HG03565 (cell line): ENCODE results near the gene POLR3F.
"Not testable (repeated sequence)": the region's sequence is repeated elsewhere in the genome, so short reads cannot be mapped to it uniquely, and the experiment has no call there.

Experiments
- ATAC-seq: cut with Tn5 transposase; IDR thresholded peaks from one replicate; pipeline ENCODE4 v1.9.1; 2021; ENCODE audit warnings: mild to moderate bottlenecking, moderate library complexity; ENCODE audit not compliant: unreplicated experiment

The POLR3F gene

DNA sequence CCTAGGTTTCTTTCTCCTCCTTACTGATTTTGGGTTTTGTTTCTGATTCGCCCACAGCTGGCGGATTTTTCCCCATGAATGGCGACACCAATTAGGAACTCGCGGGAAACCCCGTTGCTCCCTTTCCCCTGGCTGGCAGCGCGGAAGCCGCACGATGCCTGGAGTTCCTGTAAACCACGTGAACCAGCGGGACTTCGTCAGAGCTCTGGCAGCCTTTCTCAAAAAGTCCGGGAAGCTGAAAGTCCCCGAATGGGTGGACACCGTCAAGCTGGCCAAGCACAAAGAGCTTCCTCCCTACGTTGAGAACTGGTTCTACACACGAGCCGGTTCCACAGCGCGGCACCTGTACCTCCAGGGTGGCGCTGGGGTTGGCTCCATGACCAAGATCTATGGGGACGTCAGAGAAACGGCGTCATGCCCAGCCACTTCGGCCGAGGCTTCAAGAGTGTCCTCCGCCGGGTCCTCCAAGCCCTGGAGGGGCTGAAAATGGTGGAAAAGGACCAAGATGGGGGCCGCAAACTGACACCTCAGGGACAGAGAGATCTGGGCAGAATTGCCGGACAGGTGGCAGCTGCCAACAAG is 37.4 kb downstream of the POLR3F start:
- ATAC-seq, result no peak

DNA sequence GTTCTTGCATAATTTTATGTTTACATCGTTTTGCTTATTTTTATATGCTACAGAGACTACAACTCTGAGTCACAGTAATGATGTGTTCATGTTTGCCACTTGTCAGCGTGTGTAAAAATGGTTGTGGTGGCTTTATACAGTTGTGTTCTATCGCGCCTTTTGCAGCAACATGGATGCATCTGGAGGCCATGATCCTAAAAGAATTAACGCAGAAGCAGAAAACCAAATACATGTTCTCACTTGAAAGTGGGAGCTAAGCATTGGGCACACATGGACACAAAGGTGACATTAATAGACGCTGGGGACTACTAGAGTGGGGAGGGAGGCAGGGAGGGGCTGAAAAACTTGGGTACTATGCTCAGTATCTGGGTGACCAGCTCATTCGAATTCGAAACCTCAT is 39.6 kb downstream of the POLR3F start:
- ATAC-seq, result no peak

DNA sequence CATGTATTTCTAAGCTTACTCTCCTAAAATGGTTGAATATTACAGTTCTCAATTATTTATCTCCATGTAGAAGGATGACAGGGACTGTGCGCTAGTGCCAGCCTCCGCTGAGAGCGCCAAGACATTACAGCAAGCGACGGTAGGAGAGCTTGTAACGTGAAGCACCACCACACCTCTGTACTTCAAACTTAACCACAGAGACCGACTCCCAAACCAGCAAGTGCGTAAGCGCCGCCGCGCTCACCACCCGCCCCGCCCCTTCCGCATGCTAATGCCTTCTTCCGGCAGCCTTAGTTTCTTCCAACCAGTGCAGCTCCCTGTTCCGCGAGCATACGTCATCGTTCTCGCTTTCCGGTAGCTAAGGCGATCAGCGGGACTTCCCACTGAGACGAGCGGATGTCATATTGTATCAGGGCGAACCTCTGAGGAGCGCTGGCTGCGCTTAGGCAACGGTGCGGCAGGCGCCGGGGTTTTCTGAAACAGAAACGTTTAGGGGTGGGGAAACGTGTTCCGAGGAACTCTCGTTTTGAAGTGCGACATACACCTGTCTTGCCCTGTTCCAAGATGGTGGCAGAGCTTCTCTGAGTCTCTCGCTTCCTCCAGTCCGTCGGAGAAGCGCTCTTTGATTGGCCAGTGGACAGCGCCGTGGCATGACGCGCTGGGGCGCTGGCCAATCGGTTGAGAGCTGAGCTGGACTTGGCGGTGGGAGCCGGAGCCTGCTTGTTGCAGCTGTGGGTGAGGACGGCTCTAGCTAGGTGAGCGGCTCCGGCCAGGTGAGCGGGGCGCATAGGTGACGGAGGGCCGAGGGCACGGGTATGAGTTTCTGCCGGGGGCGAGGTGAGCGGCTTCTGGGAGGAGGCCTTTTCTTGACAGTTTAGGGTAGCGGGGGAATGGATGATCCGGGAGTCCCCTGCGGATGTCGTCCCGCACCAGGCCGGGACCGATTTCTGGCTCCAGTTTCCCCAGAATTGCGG is 40.3 kb downstream of the POLR3F start, which contains the start of gene SEC23B:
Gene SEC23B (plus strand): TSS at position 723 of the 974 bp plus-strand sequence. CDS start 2,896 bp downstream, outside the sequence.
- peak; percentile 94 for ATAC-seq

DNA sequence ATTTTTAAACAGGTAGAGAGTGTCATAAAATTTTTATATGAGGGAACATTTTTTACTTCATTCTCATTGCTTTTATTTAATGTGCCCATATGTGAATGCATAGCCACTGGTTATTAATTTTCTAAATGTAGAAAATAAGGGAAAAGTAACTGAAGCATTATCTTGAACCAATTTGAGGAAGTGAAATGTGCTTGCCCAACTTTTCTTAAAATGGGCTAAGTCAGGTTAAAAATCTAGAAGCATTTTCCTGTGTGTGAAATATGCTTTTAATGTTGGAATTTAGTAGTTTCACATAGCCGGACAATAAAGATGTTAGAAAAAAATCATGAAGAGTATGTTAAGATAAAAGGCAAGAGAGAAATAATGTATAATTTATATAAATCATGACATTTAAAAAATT is 44.4 kb downstream of the POLR3F start:
- ATAC-seq, result no peak

DNA sequence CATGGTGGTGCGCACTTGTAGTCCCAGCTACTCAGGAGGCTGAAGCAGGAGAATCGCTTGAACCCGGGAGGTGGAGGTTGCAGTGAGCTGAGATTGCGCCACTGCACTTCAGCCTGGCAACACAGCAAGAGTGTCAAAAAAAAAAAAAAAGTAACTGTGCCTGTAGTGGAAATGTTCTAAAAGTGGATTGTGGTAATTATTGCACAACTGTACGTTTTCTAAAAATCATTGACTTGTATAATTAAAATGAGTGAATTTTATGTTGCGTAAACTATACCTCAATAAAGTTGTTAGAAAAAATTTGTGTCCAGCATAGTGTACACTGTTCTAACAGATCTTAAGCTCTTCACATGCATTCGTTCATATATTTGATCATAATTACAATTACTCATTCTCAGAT is 46.0 kb downstream of the POLR3F start:
- no peak for ATAC-seq

DNA sequence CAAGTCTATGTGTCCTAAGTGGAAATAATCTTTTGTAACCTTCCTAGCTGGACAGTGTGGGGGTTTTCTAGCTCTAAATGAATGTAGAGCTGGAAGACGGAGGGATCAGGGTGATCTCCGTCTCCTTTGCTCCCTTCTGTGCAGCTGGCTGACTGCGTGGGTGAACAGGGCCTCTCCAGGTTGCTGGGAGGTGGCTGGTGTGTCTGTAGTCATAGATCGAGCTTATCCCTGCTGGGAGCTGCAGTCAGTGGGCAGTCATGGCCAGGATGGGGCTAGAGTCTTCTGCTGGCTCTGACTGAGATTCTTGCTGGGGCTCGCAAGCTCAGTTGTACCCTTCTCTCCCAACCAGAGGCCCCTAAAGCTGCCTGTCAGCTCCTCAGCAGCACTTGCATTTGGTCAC is 46.9 kb downstream of the POLR3F start:
- ATAC-seq, result no peak

DNA sequence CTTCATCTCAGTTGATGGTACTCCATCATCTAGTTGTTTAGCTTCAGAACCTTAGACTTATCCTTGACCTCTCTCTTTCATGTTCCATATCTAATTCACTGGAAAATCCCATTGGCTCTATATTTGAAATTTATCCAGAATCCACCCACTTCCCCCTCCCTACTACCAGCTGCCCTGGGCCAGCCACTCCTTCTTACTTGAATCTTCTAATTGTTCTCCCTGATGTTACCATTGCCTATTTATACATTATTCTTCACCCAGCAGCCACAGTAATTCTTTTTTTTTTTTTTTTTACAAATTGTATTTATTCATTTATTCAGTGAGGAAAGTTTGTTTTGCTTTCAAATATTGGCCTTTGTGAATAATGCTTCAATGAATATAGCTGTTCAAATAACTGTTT is 48.8 kb downstream of the POLR3F start:
- no peak for ATAC-seq

DNA sequence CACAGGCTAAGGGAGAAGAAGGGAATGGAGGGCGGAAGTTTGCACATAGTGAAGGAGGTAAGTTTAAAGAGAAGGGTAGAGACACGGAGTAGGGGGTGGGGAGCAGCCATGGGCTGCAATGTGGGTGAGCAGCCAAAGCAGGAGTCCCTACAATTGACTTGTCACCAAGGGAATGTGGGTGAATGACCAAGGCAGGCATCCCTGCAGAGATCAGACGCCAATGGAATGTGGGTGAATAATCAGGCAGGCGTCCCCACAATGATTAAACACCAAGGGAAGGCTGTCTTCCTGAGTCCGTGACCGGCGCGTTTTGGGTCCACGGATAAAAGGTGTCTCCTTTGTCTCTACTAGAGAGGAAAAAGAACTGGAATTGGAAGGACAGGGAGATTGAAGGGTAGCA is 54.9 kb downstream of the POLR3F start:
- ATAC-seq, result not testable (repeated sequence)

DNA sequence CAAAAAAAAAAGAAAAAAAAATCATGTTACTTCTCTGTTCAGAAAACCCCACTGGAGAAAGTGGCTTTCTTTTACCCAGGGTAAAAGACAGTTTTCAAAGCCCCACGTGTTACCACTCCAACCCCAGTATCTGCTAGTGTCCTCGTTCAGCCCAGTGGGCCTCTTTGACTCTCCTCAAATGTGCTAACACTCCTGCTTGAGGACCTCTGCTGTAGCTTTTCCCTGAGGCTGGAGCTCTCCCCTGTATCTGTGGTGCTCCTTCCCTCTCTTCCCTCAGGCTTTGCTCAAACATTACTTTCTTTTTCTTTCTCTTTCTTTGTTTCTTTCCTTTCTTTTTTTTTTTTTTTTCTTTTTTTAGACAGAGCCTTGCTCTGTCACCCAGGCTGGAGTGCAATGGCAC is 55.9 kb downstream of the POLR3F start:
- no peak for ATAC-seq

DNA sequence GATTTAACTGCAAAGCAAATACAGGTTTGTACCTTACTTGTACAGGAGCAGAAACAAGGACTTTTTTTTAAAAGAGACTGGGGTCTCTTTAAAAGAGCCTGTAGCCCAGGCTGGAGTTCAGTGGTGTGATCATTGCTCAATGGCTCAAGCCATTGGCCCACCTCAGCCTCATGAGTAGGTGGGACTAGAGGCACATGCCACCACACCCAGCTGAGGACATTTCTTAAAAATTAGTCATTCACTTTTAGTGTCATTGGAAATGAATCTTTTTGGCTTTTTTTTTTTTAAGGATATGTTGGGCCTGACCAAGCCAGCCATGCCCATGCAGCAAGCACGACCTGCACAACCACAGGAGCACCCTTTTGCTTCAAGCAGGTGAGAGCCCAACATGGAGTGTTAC is 57.5 kb downstream of the POLR3F start:
- ATAC-seq, result no peak

DNA sequence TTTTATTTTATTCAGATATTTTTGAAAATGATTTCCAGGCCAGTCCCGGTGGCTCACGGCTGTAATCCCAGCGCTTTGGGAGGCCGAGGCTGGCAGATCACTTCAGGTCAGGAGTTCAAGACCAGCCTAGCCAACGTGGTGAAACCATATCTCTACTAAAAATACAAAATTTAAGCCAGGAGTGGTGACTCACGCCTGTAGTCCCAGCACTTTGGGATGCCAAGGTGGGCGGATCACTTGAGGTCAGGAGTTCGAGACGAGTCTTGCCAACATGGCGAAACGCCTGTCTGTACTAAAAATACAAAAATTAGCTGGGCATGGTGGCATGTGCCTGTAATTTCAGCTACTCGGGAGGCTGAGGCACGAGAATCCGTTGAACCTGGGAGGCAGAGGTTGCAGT is 59.6 kb downstream of the POLR3F start:
- ATAC-seq, result not testable (repeated sequence)

DNA sequence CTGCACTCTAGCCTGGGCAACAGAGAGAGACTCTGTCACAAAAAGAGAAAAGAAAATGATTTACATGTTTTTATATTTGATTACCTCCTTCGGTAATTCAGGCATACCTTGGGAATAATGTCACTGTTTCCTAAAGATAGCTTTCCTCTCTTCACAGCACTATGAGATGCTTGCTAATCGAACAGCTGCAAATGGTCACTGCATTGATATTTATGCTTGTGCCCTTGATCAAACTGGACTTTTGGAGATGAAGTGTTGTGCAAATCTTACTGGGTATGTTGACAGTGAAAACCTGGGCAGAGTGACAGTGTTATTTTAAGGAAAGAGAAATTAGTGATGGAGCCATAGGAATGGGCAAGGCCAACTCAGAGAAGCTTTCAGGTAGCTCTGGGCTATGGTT is 60.1 kb downstream of the POLR3F start:
- no peak for ATAC-seq

DNA sequence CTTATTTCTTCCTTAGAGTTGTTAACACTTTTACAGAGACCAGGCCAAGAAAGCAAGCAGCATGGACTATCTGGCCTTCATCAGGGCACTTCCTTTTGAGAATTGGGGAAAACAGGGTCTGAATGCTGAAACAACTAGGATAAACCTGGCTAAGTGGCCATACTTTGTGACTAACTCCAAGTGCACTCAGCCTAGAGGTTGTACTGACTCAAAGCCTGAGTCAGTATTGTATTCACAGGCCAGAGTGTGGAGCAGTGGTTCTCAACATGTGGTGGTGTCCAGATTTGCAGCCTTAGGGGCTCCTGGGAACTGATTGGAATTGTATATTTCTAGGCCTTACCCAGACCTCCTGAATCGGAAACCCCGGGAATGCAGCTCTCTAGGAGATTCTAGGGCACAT is 60.6 kb downstream of the POLR3F start:
- no peak for ATAC-seq

DNA sequence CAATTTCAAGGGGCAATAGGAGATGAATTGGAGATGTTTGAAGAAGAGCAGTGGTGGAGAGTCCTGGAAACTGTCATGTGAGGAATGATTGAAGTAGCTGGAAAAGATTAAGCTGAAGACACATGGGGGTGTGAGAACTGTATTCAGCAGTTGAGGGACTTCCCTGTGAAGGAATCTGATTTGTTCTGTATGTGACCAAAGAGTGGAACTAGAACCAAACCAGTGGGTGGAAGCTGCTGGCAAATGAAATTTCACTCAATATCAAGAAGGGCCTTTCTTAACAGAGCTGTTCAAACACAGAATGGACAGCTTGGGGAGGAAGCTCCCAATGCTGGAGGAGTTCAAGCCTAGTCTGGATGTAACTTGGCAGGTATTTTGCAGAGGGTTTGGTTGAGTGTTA is 61.9 kb downstream of the POLR3F start:
- ATAC-seq, result no peak

DNA sequence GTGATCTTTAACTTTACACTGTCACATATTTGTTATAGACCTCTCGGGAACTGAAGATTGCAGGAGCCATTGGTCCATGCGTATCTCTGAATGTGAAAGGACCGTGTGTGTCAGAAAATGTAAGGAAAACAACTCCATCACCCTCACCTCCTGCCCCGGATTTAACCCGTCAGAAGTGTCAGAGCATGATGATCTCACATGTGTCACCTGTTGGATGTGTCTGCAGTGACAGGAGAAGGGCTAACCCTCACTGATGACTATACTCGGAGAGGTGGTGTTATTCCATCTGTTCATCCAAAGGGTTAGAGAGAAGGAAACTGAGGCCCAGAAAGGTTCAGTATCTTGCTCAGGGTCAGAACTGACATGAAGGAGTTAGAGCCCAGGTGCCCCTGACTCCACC is 65.4 kb downstream of the POLR3F start:
- ATAC-seq, result no peak

DNA sequence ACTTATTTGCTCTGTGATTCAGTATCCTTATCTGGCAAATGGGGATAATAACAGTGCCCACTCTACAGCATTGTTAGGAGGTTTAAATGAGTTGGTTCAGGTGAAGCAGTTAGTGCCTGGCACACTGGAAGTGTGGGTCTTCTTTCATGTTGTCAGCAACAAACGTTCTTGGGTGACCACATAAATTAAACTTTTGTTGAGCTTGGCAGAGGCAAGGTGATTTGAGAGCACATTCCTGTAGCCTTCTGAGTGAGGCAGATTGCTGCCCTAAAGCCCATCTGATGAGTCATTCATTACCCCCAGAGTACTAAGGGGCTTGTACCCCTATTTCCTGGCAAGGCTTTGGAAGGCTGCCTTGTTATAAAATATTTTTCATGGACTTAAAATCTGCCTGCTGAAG is 66.3 kb downstream of the POLR3F start:
- no peak for ATAC-seq

DNA sequence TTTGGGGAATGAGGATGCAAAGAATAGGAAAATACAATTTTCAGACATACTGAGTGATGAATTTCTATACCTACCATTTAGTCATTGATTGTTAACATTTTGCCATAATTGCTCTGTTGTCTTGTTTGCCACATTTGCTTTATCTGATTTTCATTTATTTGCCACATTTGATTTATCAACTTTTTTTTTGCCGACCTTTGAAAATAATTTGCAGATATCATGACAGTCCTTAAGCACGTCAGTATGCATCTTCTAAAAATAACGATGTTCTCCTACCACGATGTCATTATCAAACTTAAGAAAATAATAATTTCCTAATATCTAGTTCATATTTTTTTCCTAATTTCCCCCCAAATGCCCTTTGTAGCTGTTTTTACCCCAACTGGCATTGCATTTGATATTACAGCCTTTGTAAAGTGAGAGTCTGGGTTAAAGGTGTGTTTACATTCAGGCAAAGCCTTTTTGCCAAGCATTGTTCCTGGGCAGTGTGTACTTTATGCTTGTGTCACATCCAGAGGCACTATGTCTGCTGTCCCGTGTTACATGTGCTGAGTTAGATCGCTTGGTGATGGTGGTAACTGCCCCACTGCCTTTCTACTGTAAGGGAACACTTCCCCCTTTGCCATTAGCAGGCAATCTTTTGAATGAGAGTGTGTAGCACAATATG is 66.9 kb downstream of the POLR3F start:
- ATAC-seq, result no peak
